Neural progenitor cell (in vitro differentiated cells): ENCODE measurements around the gene GGA3. TPM values are rescaled to one million over a fixed set of nuclear protein-coding genes. Genes with fewer than 3 reads are reported as not detected.

Experiments
- DNase-seq: peaks from one replicate; pipeline ENCODE4 v3.0.0-alpha.2; 2016; ENCODE audit warnings: low spot score
- H2AFZ ChIP-seq: fragments of 200-600 bp; sonication (generic); replicated peaks from 2 replicates; pipeline ENCODE4 v1.6.1; 2016; ENCODE audit warnings: antibody characterized with exemption
- H3F3A ChIP-seq: fragments of 200-600 bp; sonication (generic); 2 replicates; pipeline ENCODE4 v1.6.1; 2016; ENCODE audit warnings: antibody characterized with exemption, low read depth
- H3K27ac ChIP-seq: fragments of 200-600 bp; sonication (generic); 2 replicates; pipeline ENCODE4 v1.5.1; 2016; ENCODE audit warnings: mild to moderate bottlenecking
- H3K27me3 ChIP-seq: fragments of 200-600 bp; sonication (generic); 2 replicates; pipeline ENCODE4 v1.6.1; 2016; ENCODE audit warnings: mild to moderate bottlenecking, moderate library complexity
- H3K36me3 ChIP-seq: fragments of 200-600 bp; sonication (generic); 2 replicates; pipeline ENCODE4 v1.5.1; 2016
- H3K4me1 ChIP-seq: fragments of 200-600 bp; sonication (generic); 2 replicates; pipeline ENCODE4 v1.6.1; 2016; ENCODE audit warnings: mixed run types
- H3K4me2 ChIP-seq: fragments of 200-600 bp; sonication (generic); 2 replicates; pipeline ENCODE4 v1.6.1; 2016
- H3K4me3 ChIP-seq: fragments of 200-600 bp; sonication (generic); 2 replicates; pipeline ENCODE4 v1.5.1; 2016
- H3K79me2 ChIP-seq: fragments of 200-600 bp; sonication (generic); 2 replicates; pipeline ENCODE4 v1.6.1; 2016; ENCODE audit warnings: low read depth
- H3K9ac ChIP-seq: fragments of 200-600 bp; sonication (generic); 2 replicates; pipeline ENCODE4 v1.6.1; 2016
- H3K9me3 ChIP-seq: fragments of 200-600 bp; sonication (generic); 2 replicates; pipeline ENCODE4 v1.5.1; 2016; ENCODE audit warnings: low read depth
- H4K20me1 ChIP-seq: fragments of 200-600 bp; sonication (generic); 2 replicates; pipeline ENCODE4 v1.6.1; 2016; ENCODE audit warnings: low read depth
- H3K27ac Mint-ChIP-seq: 3 replicates; pipeline ENCODE4 v1.8.0; 2021; ENCODE audit warnings: mixed read lengths
- H3K27me3 Mint-ChIP-seq: 2 replicates; pipeline ENCODE4 v1.8.0; 2022; ENCODE audit warnings: low read depth, mild to moderate bottlenecking, inconsistent platforms, moderate library complexity, mixed read lengths; ENCODE audit not compliant: insufficient read depth
- H3K36me3 Mint-ChIP-seq: 3 replicates; pipeline ENCODE4 v1.8.0; 2021; ENCODE audit warnings: mixed read lengths
- H3K4me1 Mint-ChIP-seq: 3 replicates; pipeline ENCODE4 v1.8.0; 2021; ENCODE audit warnings: mixed read lengths
- H3K4me3 Mint-ChIP-seq: 3 replicates; pipeline ENCODE4 v1.8.0; 2021; ENCODE audit warnings: mild to moderate bottlenecking, moderate library complexity, mixed read lengths
- H3K9me3 Mint-ChIP-seq: 3 replicates; pipeline ENCODE4 v1.8.0; 2020; ENCODE audit warnings: mixed read lengths
- EZH2 ChIP-seq: fragments of 200-600 bp; sonication (generic); IDR thresholded peaks from 2 replicates; pipeline ENCODE4 v1.6.1; 2017; ENCODE audit warnings: antibody characterized with exemption, mild to moderate bottlenecking, moderate library complexity
- EZH2phosphoT487 ChIP-seq: fragments of 200-600 bp; sonication (generic); IDR thresholded peaks from 2 replicates; pipeline ENCODE4 v1.6.1; 2017; ENCODE audit warnings: antibody characterized with exemption
- total RNA-seq: library from RNA; depleted of rRNA; stranded (reverse); fragments of >200 nt; gene quantifications from 2 replicates; pipeline ENCODE4 v1.2.3, GENCODE V29; 2015; ENCODE audit warnings: low replicate concordance
- TF ChIP-seq, protein P1 (sequence below): fragments of 200-600 bp; sonication (generic); IDR thresholded peaks from 2 replicates; pipeline ENCODE4 v1.5.1; 2017; ENCODE audit warnings: antibody characterized with exemption, mild to moderate bottlenecking

The GGA3 gene, protein sequence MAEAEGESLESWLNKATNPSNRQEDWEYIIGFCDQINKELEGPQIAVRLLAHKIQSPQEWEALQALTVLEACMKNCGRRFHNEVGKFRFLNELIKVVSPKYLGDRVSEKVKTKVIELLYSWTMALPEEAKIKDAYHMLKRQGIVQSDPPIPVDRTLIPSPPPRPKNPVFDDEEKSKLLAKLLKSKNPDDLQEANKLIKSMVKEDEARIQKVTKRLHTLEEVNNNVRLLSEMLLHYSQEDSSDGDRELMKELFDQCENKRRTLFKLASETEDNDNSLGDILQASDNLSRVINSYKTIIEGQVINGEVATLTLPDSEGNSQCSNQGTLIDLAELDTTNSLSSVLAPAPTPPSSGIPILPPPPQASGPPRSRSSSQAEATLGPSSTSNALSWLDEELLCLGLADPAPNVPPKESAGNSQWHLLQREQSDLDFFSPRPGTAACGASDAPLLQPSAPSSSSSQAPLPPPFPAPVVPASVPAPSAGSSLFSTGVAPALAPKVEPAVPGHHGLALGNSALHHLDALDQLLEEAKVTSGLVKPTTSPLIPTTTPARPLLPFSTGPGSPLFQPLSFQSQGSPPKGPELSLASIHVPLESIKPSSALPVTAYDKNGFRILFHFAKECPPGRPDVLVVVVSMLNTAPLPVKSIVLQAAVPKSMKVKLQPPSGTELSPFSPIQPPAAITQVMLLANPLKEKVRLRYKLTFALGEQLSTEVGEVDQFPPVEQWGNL
- total RNA-seq: 28.0 and 37.3 TPM in 2 replicates

DNA sequence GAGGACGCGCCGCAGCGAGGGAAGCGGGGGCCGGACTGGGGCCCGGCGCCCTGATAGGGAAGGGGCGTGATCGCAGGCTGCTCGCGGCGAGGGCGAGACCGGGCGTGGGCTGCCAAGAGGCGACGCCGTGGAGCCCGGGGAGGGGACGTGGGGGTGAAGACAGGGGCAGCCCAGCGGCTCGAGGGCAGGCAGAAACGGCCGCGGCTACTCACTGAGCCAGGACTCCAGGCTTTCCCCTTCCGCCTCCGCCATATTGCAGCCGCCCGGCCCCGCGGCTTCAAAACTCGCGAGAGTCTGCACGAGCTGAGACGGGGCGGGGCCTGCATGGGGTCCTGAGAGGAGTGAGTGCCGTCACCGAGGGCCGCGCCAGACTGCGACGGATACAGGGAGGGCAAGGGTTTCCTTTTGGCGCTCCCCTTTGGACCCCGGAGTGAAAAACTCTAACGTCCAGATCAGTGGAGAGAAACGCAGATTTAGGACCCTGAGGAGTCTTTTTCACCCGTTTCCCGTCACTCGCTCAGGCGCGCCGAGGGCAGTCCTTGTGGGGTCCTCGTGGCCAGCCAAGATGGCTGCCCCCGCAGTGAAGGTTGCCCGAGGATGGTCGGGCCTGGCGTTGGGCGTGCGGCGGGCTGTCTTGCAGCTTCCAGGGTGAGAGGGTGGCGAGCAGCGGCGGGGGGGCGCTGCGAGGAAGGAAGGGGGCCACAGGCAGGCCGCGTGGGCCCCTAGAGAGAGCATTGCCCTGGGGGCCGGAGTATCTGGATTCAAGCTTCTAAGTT lies at the start of gene GGA3, which contains the start of gene MRPS7:
Gene GGA3, minus strand, starts transcription at position 271 of the 776 bp plus-strand sequence. Its CDS starts 19 bp downstream, at position 252.
Gene MRPS7, plus strand, starts transcription at position 544 of the 776 bp plus-strand sequence. Its CDS starts 22 bp downstream, at position 566.
- Mint-ChIP-seq H3K36me3 (no peaks in the 10 kb centered on the region), H3K9me3 (no peaks in the 10 kb centered on the region), H3K4me3 (peak within 1 kb of the TSS; percentile 99), H3K27ac (peak within 1 kb of the TSS; percentile 100), H3K4me1 (peaks cover 24% of the 10 kb centered on the region), H3K27me3 (no peaks in the 10 kb centered on the region)
- H2AFZ ChIP-seq: peak within 1 kb of the TSS; percentile 92
- H3K36me3 ChIP-seq: no peaks in the 10 kb centered on the region
- peaks cover 56% of the 10 kb centered on the region for H3K79me2 ChIP-seq
- H3F3A ChIP-seq: peaks cover 19% of the 10 kb centered on the region
- H4K20me1 ChIP-seq: peaks cover 24% of the 10 kb centered on the region
- H3K27ac ChIP-seq: peak within 1 kb of the TSS; percentile 99
- H3K9ac ChIP-seq: peak within 1 kb of the TSS; percentile 99
- peak within 1 kb of the TSS; percentile 93 for H3K4me2 ChIP-seq
- peak; percentile 98 for DNase-seq
- H3K27me3 ChIP-seq: no peaks in the 10 kb centered on the region
- H3K9me3 ChIP-seq: no peaks in the 10 kb centered on the region
- H3K4me3 ChIP-seq: peak within 1 kb of the TSS; percentile 85
- TF ChIP-seq EZH2 (no peak), EZH2phosphoT487 (no peak)
- TF ChIP-seq, protein P1, sequence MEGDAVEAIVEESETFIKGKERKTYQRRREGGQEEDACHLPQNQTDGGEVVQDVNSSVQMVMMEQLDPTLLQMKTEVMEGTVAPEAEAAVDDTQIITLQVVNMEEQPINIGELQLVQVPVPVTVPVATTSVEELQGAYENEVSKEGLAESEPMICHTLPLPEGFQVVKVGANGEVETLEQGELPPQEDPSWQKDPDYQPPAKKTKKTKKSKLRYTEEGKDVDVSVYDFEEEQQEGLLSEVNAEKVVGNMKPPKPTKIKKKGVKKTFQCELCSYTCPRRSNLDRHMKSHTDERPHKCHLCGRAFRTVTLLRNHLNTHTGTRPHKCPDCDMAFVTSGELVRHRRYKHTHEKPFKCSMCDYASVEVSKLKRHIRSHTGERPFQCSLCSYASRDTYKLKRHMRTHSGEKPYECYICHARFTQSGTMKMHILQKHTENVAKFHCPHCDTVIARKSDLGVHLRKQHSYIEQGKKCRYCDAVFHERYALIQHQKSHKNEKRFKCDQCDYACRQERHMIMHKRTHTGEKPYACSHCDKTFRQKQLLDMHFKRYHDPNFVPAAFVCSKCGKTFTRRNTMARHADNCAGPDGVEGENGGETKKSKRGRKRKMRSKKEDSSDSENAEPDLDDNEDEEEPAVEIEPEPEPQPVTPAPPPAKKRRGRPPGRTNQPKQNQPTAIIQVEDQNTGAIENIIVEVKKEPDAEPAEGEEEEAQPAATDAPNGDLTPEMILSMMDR: no peak
- H3K4me1 ChIP-seq: peaks cover 12% of the 10 kb centered on the region

DNA sequence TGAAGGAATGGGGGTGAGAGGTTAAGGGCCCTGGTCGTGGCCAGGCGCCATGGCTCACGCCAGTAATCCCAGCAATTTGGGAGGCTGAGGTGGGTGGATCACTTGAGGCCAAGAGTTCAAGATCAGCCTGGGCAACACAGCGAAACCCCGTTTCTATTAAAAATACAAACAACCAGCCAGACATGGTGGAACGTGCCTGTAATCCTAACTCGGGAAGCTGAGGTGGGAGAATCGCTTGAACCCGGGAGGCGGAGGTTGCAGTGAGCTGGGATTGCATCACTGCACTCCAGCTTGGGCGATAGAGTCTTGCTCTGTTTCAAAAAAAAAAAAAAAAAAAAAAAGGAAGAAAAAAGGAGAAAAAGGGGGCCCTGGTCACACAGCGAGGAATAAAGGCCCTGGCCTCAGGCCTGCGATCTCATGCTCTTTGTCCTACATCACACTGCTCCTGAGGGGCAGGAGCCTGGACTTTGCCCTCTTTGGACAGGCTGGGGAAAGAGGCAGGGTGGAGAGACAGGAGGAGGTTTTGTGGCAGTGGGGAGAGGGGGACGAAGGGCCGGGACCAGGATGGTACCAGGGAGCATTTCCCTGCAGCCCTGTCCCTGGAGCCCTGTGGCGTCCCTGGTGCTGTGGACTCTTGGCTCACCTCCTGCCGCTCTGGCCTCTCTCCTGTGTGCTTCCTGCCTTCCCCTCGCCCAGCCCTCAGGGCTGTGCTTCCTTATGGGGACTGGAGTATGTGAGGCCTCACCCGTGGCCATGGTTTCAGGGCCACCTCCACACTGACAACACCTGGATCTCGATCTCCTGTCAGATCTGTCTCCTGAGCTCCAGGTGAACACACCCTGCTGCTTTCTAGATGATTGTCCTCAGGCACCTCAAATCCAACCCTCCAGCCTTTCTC lies 47.6 kb upstream of the GGA3 start:
- no peak for DNase-seq
- Histone ChIP-seq H3K27ac (no peak overlapping the region), H3K4me3 (no peak overlapping the region), H3K79me2 (no peaks in the 10 kb centered on the region), H3K9ac (no peak overlapping the region), H3K9me3 (no peaks in the 10 kb centered on the region), H3K27me3 (no peaks in the 10 kb centered on the region), H3K4me1 (no peaks in the 10 kb centered on the region), H3K36me3 (no peaks in the 10 kb centered on the region), H3K4me2 (no peak overlapping the region), H2AFZ (no peak overlapping the region), H3F3A (no peaks in the 10 kb centered on the region), H4K20me1 (no peaks in the 10 kb centered on the region)
- H3K9me3 Mint-ChIP-seq: no peaks in the 10 kb centered on the region
- peaks cover 5% of the 10 kb centered on the region for H3K27me3 Mint-ChIP-seq
- no peaks in the 10 kb centered on the region for H3K36me3 Mint-ChIP-seq
- peaks cover 2% of the 10 kb centered on the region for H3K4me1 Mint-ChIP-seq
- TF ChIP-seq, protein P1: no peak
- TF ChIP-seq EZH2: no peak
- TF ChIP-seq EZH2phosphoT487: no peak
- peak overlapping the region; percentile 69 for H3K27ac Mint-ChIP-seq
- H3K4me3 Mint-ChIP-seq: no peak overlapping the region
